ENCODE data around the gene CALD1. TPM values are rescaled to one million over a fixed set of nuclear protein-coding genes. Genes with fewer than 3 reads are reported as not detected.

The CALD1 gene
- total RNA-seq, 2 experiments from 2014 or later = 0.33 TPM; not detected in 1

GRCh38 chr7:134962270-134962780 lies 182.9 kb downstream of the CALD1 start:
- ATAC-seq (ENCODE audit: poor library complexity) (no peak), DNase-seq (no peak)
- H3K36me3 Mint-ChIP-seq (ENCODE audit: low read depth) = no peaks in the 10 kb centered on the region
- H3K4me3 ChIP-seq (ENCODE audit: low read length) = no peak overlapping the region
- no peaks in the 10 kb centered on the region for H3K4me1 ChIP-seq (ENCODE audit: insufficient read depth, low read length)
- no peak overlapping the region for H3K27ac Mint-ChIP-seq
- no peaks in the 10 kb centered on the region for H3K27me3 ChIP-seq (ENCODE audit: control insufficient read depth in 1 of 2, insufficient read depth in 2 of 2, low read length in 2 of 2)
- peaks cover 3% of the 10 kb centered on the region for H3K4me1 Mint-ChIP-seq (ENCODE audit: low read depth)
- CTCF ChIA-PET = interaction anchor here (0.7 kb wide), 1 partner anchor 541 kb away, joined by 3 read pairs; no protein-coding TSS in a partner anchor
- POLR2A ChIA-PET = no interaction called here
- H3K9me3 Mint-ChIP-seq = no peaks in the 10 kb centered on the region
- peaks cover 19% of the 10 kb centered on the region for H3K27me3 Mint-ChIP-seq
- no peaks in the 10 kb centered on the region for H3K36me3 ChIP-seq (ENCODE audit: insufficient read depth, low read length)
- no peak overlapping the region for H3K27ac ChIP-seq (ENCODE audit: low read depth in 1 of 2, low read length in 2 of 2)
- intact Hi-C loops (cut with DNase I, micrococcal nuclease) = no loop called here
- no peak overlapping the region for H3K4me3 Mint-ChIP-seq
- no peaks in the 10 kb centered on the region for H3K9me3 ChIP-seq (ENCODE audit: control insufficient read depth in 1 of 2, insufficient read depth in 1 of 2, low read length in 2 of 2)
- TF ChIP-seq, protein P1, sequence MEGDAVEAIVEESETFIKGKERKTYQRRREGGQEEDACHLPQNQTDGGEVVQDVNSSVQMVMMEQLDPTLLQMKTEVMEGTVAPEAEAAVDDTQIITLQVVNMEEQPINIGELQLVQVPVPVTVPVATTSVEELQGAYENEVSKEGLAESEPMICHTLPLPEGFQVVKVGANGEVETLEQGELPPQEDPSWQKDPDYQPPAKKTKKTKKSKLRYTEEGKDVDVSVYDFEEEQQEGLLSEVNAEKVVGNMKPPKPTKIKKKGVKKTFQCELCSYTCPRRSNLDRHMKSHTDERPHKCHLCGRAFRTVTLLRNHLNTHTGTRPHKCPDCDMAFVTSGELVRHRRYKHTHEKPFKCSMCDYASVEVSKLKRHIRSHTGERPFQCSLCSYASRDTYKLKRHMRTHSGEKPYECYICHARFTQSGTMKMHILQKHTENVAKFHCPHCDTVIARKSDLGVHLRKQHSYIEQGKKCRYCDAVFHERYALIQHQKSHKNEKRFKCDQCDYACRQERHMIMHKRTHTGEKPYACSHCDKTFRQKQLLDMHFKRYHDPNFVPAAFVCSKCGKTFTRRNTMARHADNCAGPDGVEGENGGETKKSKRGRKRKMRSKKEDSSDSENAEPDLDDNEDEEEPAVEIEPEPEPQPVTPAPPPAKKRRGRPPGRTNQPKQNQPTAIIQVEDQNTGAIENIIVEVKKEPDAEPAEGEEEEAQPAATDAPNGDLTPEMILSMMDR (IDR thresholded peaks at IDR 0.05) = no peak

- Histone ChIP-seq H3K4me1 (ENCODE audit: insufficient read depth, low read length) (no peaks in the 10 kb centered on the region), H3K27me3 (ENCODE audit: control insufficient read depth in 1 of 2, insufficient read depth in 2 of 2, low read length in 2 of 2) (no peaks in the 10 kb centered on the region), H3K27ac (ENCODE audit: low read depth in 1 of 2, low read length in 2 of 2) (no peak overlapping the region), H3K9me3 (ENCODE audit: control insufficient read depth in 1 of 2, insufficient read depth in 1 of 2, low read length in 2 of 2) (no peaks in the 10 kb centered on the region), H3K4me3 (ENCODE audit: low read length) (no peak overlapping the region), H3K36me3 (ENCODE audit: insufficient read depth, low read length) (no peaks in the 10 kb centered on the region)
- no peak for ATAC-seq (ENCODE audit: poor library complexity)
- intact Hi-C loops (cut with DNase I, micrococcal nuclease) = no loop called here
- Mint-ChIP-seq H3K4me1 (ENCODE audit: low read depth) (peaks cover 6% of the 10 kb centered on the region), H3K27me3 (peaks cover 19% of the 10 kb centered on the region), H3K36me3 (ENCODE audit: low read depth) (no peaks in the 10 kb centered on the region), H3K4me3 (no peak overlapping the region), H3K27ac (no peak overlapping the region), H3K9me3 (no peaks in the 10 kb centered on the region)
- TF ChIP-seq, protein P1 (IDR thresholded peaks at IDR 0.05) = no peak
- no peak for DNase-seq
- POLR2A ChIA-PET = no interaction called here
- CTCF ChIA-PET = no interaction called here
Observed at GRCh38 chr7:134963036-134963435, 183.6 kb downstream of the CALD1 start.

- Histone ChIP-seq H3K36me3 (ENCODE audit: insufficient read depth, low read length) (no peaks in the 10 kb centered on the region), H3K4me3 (ENCODE audit: low read length) (no peak overlapping the region), H3K27me3 (ENCODE audit: control insufficient read depth in 1 of 2, insufficient read depth in 2 of 2, low read length in 2 of 2) (no peaks in the 10 kb centered on the region), H3K9me3 (ENCODE audit: control insufficient read depth in 1 of 2, insufficient read depth in 1 of 2, low read length in 2 of 2) (no peaks in the 10 kb centered on the region), H3K4me1 (ENCODE audit: insufficient read depth, low read length) (no peaks in the 10 kb centered on the region), H3K27ac (ENCODE audit: low read depth in 1 of 2, low read length in 2 of 2) (no peak overlapping the region)
- peaks cover 19% of the 10 kb centered on the region for H3K27me3 Mint-ChIP-seq
- ChIA-PET POLR2A (interaction anchor here (1.7 kb wide), 1 partner anchor 16 kb away, joined by 3 read pairs; no protein-coding TSS in a partner anchor), CTCF (no interaction called here)
- DNase-seq (no peak), ATAC-seq (ENCODE audit: poor library complexity) (no peak)
- no peaks in the 10 kb centered on the region for H3K36me3 Mint-ChIP-seq (ENCODE audit: low read depth)
- H3K9me3 Mint-ChIP-seq = no peaks in the 10 kb centered on the region
- TF ChIP-seq, protein P1 (IDR thresholded peaks at IDR 0.05) = no peak
- H3K4me1 Mint-ChIP-seq (ENCODE audit: low read depth) = peaks cover 6% of the 10 kb centered on the region
- no peak overlapping the region for H3K27ac Mint-ChIP-seq
- no peak overlapping the region for H3K4me3 Mint-ChIP-seq
- intact Hi-C loops (cut with DNase I, micrococcal nuclease) = no loop called here
Observed at GRCh38 chr7:134966691-134967090, 187.3 kb downstream of the CALD1 start.
